GM19099 (cell line): Measurements from ENCODE around the gene LIN54.

Source experiments
- POLR2A ChIP-seq: IDR thresholded peaks from 3 replicates; pipeline ENCODE4 v1.6.1; 2011; ENCODE audit warnings: low read depth; ENCODE audit not compliant: insufficient read length; ENCODE audit errors: extremely low read depth

Gene LIN54

DNA sequence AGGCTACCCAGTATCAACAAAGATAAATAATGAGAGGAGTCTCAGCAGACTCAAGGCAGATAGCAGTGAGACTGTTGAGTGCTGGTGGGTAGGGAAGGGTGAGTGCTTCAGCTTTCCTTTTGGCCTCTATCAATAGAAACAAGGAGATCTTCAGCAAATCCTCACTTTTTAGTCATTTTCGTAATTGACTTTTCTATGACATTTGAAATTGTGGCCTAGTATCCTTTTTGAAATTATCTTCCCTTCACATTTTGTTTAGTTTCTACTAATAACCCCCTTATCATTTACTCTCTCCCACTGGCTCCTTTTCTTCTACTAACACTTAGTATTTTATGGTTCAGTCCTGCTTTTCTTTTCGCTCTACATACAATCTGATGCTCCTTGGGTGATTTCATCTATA lies 44.9 kb downstream of the LIN54 start:
- TF ChIP-seq POLR2A: no peak

DNA sequence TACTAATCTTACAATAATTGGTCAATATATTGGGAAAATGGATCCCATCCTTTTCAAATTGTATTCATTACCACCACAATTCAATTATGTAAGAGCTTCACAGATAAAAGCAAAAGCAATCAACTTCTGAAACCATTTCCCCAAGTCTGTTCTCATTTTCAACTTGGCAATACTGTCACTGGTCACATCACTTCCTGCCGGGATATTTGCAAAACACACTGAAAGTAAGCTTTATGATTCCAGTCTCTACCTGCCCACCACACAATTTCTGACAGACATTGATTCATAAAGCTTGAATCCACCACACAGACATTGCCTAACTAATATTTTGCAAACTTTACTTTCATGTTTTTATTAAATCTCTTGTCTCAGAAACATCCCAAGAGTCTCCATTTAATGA lies 53.6 kb downstream of the LIN54 start:
- no peak for TF ChIP-seq POLR2A

DNA sequence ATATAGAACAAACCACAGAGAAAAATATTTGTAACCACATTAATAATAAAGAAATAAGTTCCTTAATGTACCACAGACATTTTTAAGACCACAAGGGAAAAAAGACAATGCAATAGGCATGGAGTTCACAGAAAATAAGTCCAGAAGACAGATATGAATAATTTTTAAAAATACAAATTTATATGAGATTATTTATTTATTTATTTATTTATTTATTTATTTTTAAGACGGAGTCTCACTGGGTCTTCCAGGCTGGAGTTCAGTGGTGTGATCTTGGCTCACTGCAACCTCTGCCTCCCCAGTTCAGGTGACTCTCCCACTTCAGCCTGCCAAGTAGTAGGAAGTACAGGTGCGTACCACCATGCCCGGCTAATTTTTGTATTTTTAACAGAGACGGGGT lies 56.4 kb downstream of the LIN54 start:
- no peak for TF ChIP-seq POLR2A

DNA sequence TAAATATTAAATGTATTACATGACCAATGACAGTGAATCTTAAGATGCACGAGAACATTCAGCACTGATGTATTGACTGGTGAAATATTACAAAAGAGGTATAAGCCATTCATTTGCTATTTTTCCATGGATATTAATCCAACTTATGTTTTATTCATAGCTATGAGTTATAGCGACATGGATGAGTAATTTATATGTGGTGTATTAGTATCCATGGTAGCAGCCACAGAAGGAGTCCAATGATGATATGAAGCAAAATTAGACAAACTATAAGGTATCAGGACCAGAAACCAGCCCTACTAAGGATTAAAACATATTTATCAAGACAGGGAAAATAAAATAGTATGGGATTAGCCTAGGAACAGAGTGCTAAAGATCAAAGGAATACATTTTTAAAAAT lies 59.4 kb downstream of the LIN54 start:
- TF ChIP-seq POLR2A: no peak

DNA sequence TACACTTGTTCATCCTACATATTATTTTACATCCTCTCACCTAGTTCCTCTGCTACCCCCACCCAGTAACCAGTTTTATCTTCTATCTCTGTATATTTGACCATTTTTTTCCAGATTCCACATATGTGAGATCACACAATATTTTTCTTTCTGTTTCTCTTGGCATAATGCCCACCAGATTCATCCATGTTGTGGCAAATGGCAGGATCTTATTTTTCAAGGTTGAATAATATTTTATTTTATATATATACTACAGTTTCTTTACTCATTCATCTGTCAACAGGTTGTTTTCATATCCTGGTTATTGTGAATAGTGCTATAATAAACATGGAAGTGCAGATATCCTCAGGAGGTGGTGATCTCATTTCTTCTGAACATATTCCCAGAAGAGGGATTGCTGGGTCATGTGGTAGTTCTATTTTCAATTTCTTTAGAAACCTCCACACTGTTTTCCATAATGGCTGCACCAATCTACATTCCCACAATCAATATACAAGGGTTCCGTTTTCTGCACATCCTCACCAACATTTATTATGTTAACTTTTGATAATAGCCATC lies 61.9 kb downstream of the LIN54 start:
- TF ChIP-seq POLR2A: no peak

DNA sequence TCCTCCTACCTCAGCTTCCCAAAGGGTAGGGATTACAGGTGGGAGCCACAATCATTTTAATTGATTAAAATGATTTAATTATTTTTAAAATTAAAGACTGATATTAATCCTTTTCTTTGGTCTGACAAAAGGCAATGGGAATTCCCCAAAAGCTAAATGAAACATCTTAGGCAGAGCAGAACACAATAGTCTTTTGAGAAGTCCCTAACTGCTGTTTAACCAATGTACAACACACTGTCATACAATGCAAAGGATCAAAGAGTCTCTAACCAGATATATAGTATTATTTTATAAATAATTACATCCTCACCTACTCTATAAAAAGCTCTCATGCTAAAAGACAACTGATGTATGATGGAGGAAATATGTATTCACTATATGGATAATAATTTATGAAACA lies 63.1 kb downstream of the LIN54 start:
- no peak for TF ChIP-seq POLR2A

DNA sequence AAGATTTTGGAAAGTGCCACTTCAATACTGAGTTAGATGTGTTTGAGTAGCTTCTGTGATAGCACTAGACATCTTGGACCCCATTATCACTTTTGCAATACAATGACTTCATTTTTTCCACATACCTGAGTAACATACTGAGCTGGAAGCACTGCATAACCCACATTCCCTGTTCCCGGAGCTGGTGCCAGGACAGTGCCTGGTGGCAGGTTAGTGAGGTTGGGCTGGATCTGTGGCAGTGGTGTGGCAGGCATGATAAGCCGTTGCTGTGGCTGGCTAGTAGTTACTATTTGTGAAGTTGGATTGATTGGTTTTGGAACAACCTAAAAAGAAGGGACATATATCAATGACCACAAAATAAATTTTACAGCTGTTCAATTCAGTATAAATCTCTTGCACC lies 71.2 kb downstream of the LIN54 start:
- no peak for TF ChIP-seq POLR2A

DNA sequence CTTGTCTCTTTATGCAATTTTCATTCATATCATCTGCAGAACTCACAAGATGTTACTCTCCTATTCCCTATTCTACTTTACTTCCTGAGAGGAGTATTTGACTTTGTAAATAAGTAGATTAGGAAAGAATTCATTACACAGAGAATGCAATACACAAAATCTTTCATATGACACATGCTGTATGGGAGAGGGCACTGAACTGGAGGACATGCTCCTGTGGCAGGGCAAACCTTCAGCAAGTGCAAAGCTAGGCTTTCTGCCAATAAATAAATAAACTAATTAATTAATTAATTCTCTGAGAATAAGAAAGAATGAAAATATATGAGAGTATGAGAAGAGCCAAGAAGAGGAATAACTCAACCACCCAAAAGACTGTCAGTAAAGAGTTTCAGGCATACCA lies 76.2 kb downstream of the LIN54 start:
- TF ChIP-seq POLR2A: no peak

DNA sequence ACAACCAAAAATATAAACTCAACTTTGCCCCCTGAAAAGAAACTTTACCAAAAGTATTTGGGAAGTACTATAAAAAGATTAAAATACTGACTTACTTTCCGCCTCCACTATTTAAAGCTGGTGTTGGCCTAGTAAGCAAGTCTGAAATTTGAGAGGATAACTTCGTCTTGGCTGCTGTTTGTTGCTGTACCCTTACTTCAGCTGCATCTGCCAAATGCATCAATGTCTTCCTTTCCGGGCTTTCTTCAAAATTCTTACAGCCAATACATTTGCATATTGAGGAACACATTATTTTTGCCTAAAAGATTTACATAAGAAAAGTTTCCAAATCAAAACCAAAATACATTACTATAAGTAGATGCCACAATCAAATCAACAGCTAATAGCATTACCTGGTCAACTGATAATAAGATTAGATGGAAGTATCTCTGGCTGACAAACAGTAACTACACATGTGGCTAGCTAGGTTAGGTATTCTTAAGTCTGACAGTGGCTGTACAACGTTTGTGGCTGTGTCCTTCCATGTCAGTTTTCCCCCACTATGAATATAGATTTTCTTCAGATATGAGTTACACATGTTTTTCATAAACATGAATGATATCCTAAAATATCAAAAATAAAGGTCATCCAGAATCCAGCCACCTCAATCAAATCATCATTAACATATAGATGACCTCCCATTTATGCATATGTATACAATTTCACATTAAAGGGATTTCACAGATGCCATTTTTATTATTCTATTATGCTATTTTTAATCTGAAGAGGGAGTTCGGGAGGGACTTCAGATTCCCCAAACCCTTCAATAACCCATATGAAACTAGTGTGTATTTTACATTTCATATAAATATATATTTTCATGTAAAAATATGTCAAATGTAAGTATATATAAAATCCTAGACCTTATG lies 79.5 kb downstream of the LIN54 start:
- TF ChIP-seq POLR2A: no peak

DNA sequence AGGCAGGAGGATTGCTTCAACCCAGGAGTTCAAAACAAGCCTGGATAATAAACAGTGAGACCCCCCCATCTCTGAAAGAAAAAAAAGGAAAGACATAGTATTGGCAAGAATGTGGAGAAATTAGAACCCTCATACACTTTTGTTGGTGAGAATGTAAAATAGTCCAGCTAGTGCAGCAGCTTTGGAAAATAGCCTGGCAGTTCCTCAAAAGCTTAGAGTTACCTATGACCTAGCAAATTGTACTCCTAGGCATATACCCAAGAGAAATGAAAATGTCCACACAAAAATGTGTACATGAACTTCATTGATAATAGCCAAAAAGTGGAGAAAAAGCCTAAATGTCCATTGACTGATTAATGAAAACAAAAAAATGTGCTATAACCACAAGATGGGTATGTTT lies 88.8 kb downstream of the LIN54 start:
- TF ChIP-seq POLR2A: no peak

DNA sequence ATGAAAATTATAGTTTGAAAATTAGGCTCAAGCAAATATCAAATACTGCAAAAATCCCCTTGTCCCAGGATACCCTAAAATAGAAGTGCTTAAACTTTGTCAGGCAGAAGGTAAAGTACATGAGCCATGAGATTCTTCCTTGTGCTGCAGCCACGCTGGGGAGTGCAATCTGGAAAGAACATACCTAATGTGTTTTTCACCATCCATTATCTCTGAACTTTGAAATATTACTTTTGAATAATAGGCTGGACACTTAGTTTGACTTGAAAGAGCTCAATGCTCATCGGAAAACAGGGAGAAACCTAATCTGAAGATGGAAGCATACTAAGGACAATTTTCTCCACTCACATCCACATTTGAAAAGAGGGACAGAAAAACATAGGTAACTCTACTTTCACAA lies 91.2 kb downstream of the LIN54 start:
- no peak for TF ChIP-seq POLR2A

DNA sequence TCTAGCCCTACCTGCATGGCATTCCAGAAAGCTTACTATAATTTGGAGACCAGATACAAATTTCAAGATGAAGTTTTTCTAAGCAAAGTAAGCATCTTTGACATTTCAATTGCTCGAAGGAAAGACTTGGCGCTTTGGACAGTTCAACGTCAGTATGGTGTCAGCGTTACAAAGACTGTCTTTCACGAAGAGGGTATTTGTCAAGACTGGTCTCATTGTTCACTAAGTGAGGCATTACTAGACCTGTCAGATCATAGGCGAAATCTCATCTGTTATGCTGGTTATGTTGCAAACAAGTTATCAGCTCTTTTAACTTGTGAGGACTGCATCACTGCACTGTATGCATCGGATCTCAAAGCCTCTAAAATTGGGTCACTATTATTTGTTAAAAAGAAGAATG lies 92.5 kb downstream of the LIN54 start:
- TF ChIP-seq POLR2A: no peak

DNA sequence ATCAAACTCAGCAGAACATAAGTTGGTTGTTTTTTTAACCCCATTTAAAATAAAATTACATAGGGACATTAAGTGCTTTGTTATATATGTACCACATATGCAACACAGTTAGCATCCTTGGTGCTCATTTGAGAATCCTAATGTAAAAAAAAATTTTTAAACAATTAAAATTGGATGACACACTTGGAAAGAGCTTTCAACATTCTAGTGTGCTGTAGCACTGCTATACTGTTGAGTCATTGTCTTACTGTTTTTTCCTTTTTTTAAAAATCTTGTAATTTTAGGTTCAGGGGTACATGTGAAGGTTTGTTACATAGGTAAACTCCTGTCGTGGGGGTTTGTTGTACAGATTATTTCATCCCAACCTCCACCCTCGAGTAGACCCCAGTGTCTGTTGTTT lies 97.3 kb downstream of the LIN54 start:
- no peak for TF ChIP-seq POLR2A

DNA sequence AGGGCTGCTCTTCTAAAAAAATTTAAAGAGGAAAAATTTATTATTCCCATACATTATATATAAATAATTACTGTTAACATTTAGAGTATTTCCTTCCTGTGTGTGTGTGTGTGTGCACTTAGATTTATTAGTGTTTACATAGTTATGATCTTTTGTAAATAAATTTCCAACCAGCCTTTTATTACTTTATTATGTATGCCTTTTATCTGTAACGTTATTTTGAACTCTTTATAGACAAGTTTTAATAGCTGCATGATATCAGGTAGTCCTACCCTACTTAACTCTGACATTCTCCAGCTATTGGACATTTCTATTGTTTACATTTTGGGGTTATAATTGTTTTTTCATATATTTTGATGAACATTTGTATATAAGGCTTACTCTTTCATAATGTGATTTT lies 101.3 kb downstream of the LIN54 start:
- no peak for TF ChIP-seq POLR2A

DNA sequence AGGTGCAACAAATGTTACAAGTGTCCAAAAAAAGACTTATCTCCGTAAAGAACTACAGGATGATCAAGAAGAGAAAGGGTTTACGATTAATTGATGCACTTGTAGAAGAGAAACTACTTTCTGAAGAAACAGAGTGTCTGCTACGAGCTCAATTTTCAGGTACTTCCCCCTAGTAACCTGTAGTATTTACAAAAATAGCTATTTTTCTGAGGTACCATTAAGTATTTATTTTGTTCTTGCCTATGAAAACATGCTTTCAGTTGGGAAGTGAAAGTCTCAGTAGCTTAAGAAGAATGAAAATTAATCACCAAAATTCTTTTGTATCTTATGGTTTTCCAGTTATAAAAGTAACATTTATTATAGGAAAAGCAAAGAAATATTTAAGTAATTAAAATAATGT lies 104.2 kb downstream of the LIN54 start:
- no peak for TF ChIP-seq POLR2A

DNA sequence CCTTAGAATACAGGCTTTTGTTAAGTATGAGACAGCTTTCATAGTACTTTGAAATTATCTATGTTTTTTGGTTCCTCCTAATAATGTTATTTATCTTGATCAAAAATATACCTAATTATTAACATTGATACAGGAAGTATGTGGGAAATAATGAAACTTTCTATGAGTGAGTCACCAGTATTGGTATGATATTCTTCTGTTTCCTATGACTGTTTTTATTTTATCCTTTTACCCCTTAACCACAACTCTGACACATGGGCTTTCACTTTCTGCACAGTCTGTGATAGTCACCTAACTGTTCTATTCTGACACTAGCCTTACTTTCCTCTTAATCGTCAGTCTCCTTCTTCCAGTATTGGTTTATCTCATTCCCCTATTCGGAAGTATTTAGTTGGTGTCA lies 105.4 kb downstream of the LIN54 start:
- no peak for TF ChIP-seq POLR2A

DNA sequence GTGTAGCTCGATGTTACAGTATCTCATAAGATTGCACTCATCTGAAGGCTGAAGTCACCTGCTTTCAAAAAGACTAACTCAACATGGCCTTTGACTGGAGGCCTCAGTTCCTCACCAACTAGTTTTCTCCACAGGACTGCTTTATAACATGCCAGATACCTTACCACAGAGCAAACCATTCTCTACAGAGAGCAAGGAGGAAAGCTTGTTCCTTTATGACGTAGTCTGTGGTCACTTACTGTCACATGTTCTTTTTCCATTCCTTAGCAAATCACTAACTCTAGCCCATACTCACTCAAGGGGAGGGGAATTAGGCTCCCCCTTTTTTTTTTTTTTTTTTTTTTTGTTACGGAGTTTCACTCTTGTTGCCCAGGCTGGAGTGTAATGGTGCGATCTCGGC lies 106.9 kb downstream of the LIN54 start:
- no peak for TF ChIP-seq POLR2A

DNA sequence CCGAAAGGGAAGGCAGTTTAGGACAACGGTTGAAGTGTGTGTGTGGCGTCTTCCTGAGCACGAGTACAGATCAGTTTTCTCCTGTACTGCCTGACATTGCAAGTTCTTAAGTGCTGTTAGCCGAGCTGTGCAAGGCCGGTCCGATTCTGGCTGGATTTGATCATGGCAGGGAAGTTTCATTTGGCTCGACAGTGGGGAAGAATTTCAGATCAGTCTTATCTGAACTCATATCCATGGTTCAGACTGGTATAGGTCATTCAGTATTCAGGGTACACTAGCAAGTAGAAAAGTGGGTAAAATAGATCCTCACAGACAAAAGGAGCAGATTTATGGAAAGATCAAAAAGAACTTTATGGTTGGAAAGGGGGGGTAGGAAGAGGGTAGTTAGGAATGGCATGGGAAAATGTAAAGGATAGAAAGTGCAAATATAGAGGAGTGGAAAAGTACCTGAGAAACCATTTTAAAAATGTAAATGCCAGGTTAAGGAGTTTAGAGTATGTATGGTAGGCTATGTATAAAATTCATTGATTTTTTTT lies 109.4 kb downstream of the LIN54 start:
- no peak for TF ChIP-seq POLR2A
